T-cell (primary cell): ENCODE results near the gene KCNJ14. TPM values are rescaled to one million over a fixed set of nuclear protein-coding genes. Genes with fewer than 3 reads are reported as not detected.

Experiments
- ATAC-seq, 4 experiments: fragments of 200-7000 bp in 3 of 4; fragments of 150-1000 bp in 1 of 4; cut with Tn5 transposase; replicated peaks in 1 of 4; 1 replicate in 3 of 4; 2 replicates in 1 of 4; pipeline ENCODE4 v1.10.0; 2021; ENCODE audit warnings: moderate library complexity in 3 of 4, mild to moderate bottlenecking in 2 of 4, moderate number of reproducible peaks in 1 of 4
- CTCF ChIA-PET, 2 donors: fragments of 300-600 bp; sonication (Branson Sonifier 250); formaldehyde crosslinking; loops; one replicate each; lab custom pipeline; 2022; ENCODE audit warnings: antibody characterized with exemption in 2 of 2; lab: Charles Lee
- POLR2A ChIA-PET, 2 donors: fragments of 300-600 bp; sonication (Branson Sonifier 250); formaldehyde crosslinking; loops; one replicate each; lab custom pipeline; 2022; ENCODE audit warnings: antibody characterized with exemption in 2 of 2; lab: Charles Lee
- DNase-seq, 35 experiments: peaks; one replicate each; pipeline versions ENCODE4 v3.0.0 to v3.0.0-alpha.2; 2013 to 2023
- H3K27ac ChIP-seq: one replicate; pipeline ENCODE4 v1.5.1; 2013; ENCODE audit warnings: low read length
- H3K27me3 ChIP-seq, 2 experiments: replicated peaks in 1 of 2; 1 replicate in 1 of 2; 2 replicates in 1 of 2; pipeline versions ENCODE4 v1.6.1 to v1.7.0; 2013; ENCODE audit warnings: low read length in 1 of 2, mixed read lengths in 1 of 2; ENCODE audit not compliant: control insufficient read depth in 2 of 2, insufficient read depth in 2 of 2; ENCODE audit errors: extremely low read depth in 1 of 2
- H3K36me3 ChIP-seq, 2 donors: 1 replicate in 1 of 2; 2 replicates in 1 of 2; pipeline versions ENCODE4 v1.6.1 to v1.7.0; 2013; ENCODE audit warnings: low read length in 1 of 2; ENCODE audit not compliant: control insufficient read depth in 2 of 2, insufficient read depth in 1 of 2; ENCODE audit errors: extremely low read depth in 1 of 2
- H3K4me1 ChIP-seq, 2 experiments: 1 replicate in 1 of 2; 2 replicates in 1 of 2; pipeline versions ENCODE4 v1.6.1 to v1.7.0; 2013; ENCODE audit warnings: low read length in 2 of 2, mixed read lengths in 1 of 2; ENCODE audit not compliant: insufficient read depth in 2 of 2, control insufficient read depth in 1 of 2; ENCODE audit errors: extremely low read depth in 1 of 2
- H3K4me3 ChIP-seq, 2 donors: 1 replicate in 1 of 2; 2 replicates in 1 of 2; pipeline versions ENCODE4 v1.5.1 to v1.7.0; 2013; ENCODE audit warnings: mild to moderate bottlenecking in 2 of 2, low read length in 1 of 2, moderate library complexity in 1 of 2; ENCODE audit not compliant: control insufficient read depth in 1 of 2; ENCODE audit errors: extremely low read depth in 1 of 2
- H3K9me3 ChIP-seq: 2 replicates; pipeline ENCODE4 v1.7.0; 2013
- H3K27ac Mint-ChIP-seq, 2 donors: one replicate each; pipeline ENCODE4 v1.8.0; 2020 to 2021; ENCODE audit warnings: mild to moderate bottlenecking in 2 of 2, mixed read lengths in 2 of 2
- H3K27me3 Mint-ChIP-seq, 2 donors: one replicate each; pipeline ENCODE4 v1.8.0; 2021 to 2022; ENCODE audit warnings: mixed read lengths in 2 of 2
- H3K36me3 Mint-ChIP-seq: one replicate; pipeline ENCODE4 v1.8.0; 2021; ENCODE audit warnings: mixed read lengths
- H3K4me1 Mint-ChIP-seq, 3 donors: one replicate each; pipeline ENCODE4 v1.8.0; 2020 to 2022; ENCODE audit warnings: mixed read lengths in 3 of 3, mild to moderate bottlenecking in 1 of 3
- H3K4me3 Mint-ChIP-seq, 3 donors: one replicate each; pipeline ENCODE4 v1.8.0; 2020 to 2022; ENCODE audit warnings: mild to moderate bottlenecking in 3 of 3, mixed read lengths in 3 of 3, moderate library complexity in 3 of 3
- H3K9me3 Mint-ChIP-seq, 3 donors: one replicate each; pipeline ENCODE4 v1.8.0; 2020 to 2022; ENCODE audit warnings: mixed read lengths in 3 of 3
- WGBS: methylation state at CpG from one replicate; pipeline ENCODE4 v1.1.5; 2013; ENCODE audit warnings: missing lambda C conversion rate; ENCODE audit not compliant: insufficient coverage; 5-methylcytosine and 5-hydroxymethylcytosine counted together
- total RNA-seq, 35 experiments: library from RNA in 6 of 35; stranded (reverse) in 6 of 35; fragments of 120-200 nt in 1 of 35; gene quantifications; one replicate each; pipeline versions ENCODE4 v1.2.1 to v1.2.4 and lab custom pipeline; 2013 to 2026

Gene KCNJ14
- total RNA-seq, 5 donors from 2014 or later (not counting 1 experiment from before 2014, with no cell fraction given) = 2.6 to 3.5 (median 3.2) TPM

DNA sequence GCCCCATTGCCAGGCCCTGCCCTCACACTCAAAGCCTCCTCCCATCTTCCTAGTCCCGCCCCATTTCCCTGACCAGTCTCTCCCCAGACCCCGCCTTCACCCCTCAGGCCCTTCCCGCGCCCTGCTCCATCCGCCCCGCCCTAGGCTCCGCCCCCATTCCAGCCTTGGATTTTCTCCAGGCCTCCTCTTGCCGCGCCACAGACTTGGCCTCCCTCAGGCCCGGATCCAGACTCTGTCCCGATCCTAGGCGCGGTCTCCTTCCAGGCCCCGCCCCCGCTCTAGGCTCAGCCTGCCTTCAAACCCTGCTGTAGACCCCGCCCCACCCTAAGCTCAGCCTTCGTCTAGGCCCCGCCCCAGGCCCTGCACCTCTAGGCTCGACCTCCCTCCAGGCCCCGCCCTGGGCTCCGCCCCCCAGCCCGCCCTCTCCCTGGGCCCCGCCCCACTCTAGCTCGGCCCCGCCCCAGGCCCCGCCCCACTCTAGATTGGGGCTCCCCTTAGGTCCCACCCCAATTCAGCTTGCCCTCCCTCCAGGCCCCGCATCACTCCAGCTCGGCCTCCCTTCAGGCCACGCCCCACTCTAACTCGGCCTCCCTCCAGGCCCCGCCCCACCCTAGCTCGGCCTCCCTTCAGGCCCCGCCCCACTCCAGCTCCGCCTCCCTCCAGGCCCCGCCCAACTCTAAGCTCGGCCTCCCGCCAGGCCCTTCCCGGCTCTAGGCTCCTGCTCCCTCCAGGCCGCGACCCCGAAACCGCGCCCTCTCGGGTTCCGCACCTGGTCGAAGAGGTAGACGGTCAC, 37.7 kb downstream of the KCNJ14 start:
- Histone ChIP-seq H3K27ac (no peak overlapping the region), H3K36me3 (no peaks in the 10 kb centered on the region)
- H3K4me1 Mint-ChIP-seq = peaks cover 30 to 49% (median 32%) of the 10 kb centered on the region in 3 donors

DNA sequence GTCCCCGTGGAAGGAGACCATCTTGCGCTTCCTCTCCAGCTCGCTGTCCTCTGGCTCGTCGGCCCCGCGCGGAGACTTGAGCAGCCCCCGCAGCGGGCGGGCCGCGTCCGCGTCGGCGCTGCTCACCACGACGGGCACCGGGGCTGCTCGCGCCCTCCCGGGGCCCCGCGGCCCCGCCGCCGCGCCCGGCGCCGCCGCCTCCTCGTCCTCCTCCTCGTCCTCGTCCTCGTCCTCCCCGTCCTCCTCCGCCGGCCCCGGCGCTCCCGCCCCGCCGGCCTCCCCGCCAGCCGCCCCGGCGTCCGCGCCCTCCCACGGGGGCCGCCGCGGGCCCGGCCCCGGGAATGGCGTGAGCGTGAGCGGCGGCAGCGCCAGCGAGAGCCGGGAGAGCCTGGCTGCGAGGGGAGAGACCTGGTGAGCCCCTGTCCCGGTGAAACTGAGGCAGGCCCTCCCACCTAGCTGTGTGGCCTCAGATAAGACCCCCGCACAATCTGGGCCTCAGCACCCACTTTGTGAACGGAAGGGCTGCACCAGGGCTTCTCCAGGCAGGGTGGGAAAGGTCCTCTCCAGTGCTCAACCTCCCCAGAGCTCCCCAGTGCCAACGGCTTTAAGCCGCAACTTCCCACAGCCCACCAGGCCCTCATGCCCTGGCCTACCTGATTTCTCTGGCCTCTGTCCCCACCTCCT, 38.5 kb downstream of the KCNJ14 start:
- no peaks in the 10 kb centered on the region for H3K36me3 ChIP-seq
- Mint-ChIP-seq H3K27ac (peak overlapping the region in 1 of 2 donors; percentile 59), H3K27me3 (peaks cover 18 to 37% of the 10 kb centered on the region in 2 donors), H3K36me3 (no peaks in the 10 kb centered on the region), H3K4me1 (peaks cover 30 to 50% (median 32%) of the 10 kb centered on the region in 3 donors), H3K9me3 (no peaks in the 10 kb centered on the region), H3K4me3 (peak overlapping the region; percentile 68 to 83 (median 74))
- no peak overlapping the region for H3K27ac ChIP-seq
- POLR2A ChIA-PET = interaction anchor here (0.5 to 0.6 kb wide), 3 partner anchors 32 to 1034 kb away, joined by 3 to 7 read pairs (median 4); partner anchors contain the start of gene RCN3 (in 1 of the 2)
- no peaks in the 10 kb centered on the region for H3K9me3 ChIP-seq
- ATAC-seq (peak in 3 of 4 experiments; percentile 14 to 34 (median 24)), DNase-seq (no peak)
- 7% methylated on average over 60 of the region's 70 CpGs for WGBS
- peaks cover 2 to 64% of the 10 kb centered on the region in 2 experiments for H3K4me1 ChIP-seq
- H3K4me3 ChIP-seq = peak overlapping the region; percentile 47 to 59
- H3K27me3 ChIP-seq = peaks cover 3 to 82% of the 10 kb centered on the region in 2 experiments
- CTCF ChIA-PET = interaction anchor here (0.6 to 1.1 kb wide), 5 partner anchors 26 to 1056 kb away, joined by 3 to 10 read pairs (median 4); no protein-coding TSS in a partner anchor

More for the DNA sequence above, 37.7 kb downstream of the KCNJ14 start:
- ATAC-seq (peak; percentile 69 to 78 (median 74)), DNase-seq (peak; percentile 56 to 93 (median 80))
- Histone ChIP-seq H3K9me3 (no peaks in the 10 kb centered on the region), H3K4me3 (peak overlapping the region; percentile 47 to 59), H3K27me3 (peaks cover 3 to 76% of the 10 kb centered on the region in 2 experiments), H3K4me1 (peaks cover 2 to 58% of the 10 kb centered on the region in 2 experiments)
- ChIA-PET POLR2A (interaction anchor here (0.5 to 0.6 kb wide), 3 partner anchors 32 to 1034 kb away, joined by 3 to 7 read pairs (median 4); partner anchors contain the start of gene RCN3 (in 1 of the 2)), CTCF (interaction anchor here in 1 of 2 donors (0.6 to 1.1 kb wide), 5 partner anchors 25 to 324 kb away, joined by 3 to 10 read pairs (median 3); no protein-coding TSS in a partner anchor)
- 10% methylated on average over 37 of the region's 47 CpGs for WGBS
- H3K27me3 Mint-ChIP-seq = peaks cover 18 to 35% of the 10 kb centered on the region in 2 donors
- H3K4me3 Mint-ChIP-seq = peak overlapping the region; percentile 55 to 63 (median 61)
- H3K9me3 Mint-ChIP-seq = no peaks in the 10 kb centered on the region
- peak overlapping the region in 1 of 2 donors; percentile 19 for H3K27ac Mint-ChIP-seq
- no peaks in the 10 kb centered on the region for H3K36me3 Mint-ChIP-seq

DNA sequence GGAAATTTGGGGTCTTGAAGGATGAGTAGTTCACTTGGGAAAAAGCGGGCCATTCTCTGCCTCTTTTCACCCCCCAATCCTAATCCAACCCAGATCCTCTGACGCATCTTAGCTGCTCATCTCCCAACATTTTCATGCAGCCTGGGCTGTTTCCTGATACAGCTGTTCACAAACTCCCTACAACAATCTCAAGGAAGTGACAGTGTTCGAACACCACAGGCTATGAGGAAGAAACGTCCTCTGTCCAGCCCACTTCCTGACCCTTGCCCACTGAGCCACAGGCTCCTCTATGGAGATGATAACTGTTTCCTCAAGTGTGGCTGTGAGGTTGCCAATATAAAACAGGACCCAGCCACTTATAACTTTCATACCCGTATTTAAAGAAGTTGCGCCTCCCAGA, 40.0 kb downstream of the KCNJ14 start:
- Histone ChIP-seq H3K4me3 (no peak overlapping the region), H3K27ac (no peak overlapping the region), H3K36me3 (no peaks in the 10 kb centered on the region), H3K27me3 (peaks cover 3 to 89% of the 10 kb centered on the region in 2 experiments), H3K4me1 (peaks cover 2 to 58% of the 10 kb centered on the region in 2 experiments), H3K9me3 (no peaks in the 10 kb centered on the region)
- H3K27me3 Mint-ChIP-seq = peaks cover 18 to 39% of the 10 kb centered on the region in 2 donors
- no peak for ATAC-seq
- 83% methylated on average over 3 of the region's 6 CpGs for WGBS
- DNase-seq = no peak
- ChIA-PET CTCF (no interaction called here), POLR2A (interaction anchor here in 1 of 2 donors (0.6 kb wide), 1 partner anchor 10 kb away, joined by 3 read pairs; no protein-coding TSS in a partner anchor)
- H3K4me1 Mint-ChIP-seq = peaks cover 29 to 45% (median 35%) of the 10 kb centered on the region in 3 donors
- no peaks in the 10 kb centered on the region for H3K36me3 Mint-ChIP-seq
- H3K9me3 Mint-ChIP-seq = no peaks in the 10 kb centered on the region
- no peak overlapping the region for H3K27ac Mint-ChIP-seq
- H3K4me3 Mint-ChIP-seq = peak overlapping the region in 2 of 3 donors; percentile 7 to 83

DNA sequence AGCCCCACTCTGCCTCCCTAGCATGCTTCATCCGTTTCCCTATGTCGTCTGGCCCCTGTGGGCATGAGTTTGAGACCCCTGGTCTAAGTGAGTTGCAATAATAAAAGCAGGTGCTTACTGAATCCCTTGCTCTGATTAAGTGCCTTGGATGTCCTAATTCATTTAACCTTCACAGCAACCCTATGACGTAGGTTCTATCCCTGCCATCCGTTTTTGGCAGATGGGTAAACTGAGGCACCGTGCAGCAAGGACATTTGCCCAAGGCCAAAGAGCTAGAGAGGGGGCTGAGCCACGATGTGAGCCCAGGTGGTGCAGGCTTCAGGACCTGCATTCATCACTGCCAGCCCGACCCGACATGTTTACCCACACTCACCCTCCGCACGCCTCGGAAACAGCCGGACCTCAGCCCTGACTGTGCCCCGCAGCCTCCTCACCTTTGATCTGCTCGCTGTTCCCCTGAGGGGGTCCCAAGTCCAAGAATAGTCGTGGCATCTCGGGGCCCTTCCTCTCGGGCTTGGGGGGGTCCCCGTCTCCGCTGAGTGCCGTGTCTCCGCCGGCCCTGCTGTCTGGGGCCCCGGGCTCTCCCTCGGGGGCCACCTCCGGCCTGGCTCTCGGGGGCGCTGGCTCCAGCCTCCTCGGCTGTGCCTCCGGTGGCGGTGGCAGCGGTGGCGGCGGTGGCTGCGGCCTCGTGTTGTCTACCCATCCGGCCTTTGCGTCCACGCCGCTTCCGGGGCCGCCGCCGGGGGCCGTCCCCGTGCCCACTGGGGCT, 41.8 kb downstream of the KCNJ14 start:
- peaks cover 3 to 86% of the 10 kb centered on the region in 2 experiments for H3K27me3 ChIP-seq
- POLR2A ChIA-PET = no interaction called here

DNA sequence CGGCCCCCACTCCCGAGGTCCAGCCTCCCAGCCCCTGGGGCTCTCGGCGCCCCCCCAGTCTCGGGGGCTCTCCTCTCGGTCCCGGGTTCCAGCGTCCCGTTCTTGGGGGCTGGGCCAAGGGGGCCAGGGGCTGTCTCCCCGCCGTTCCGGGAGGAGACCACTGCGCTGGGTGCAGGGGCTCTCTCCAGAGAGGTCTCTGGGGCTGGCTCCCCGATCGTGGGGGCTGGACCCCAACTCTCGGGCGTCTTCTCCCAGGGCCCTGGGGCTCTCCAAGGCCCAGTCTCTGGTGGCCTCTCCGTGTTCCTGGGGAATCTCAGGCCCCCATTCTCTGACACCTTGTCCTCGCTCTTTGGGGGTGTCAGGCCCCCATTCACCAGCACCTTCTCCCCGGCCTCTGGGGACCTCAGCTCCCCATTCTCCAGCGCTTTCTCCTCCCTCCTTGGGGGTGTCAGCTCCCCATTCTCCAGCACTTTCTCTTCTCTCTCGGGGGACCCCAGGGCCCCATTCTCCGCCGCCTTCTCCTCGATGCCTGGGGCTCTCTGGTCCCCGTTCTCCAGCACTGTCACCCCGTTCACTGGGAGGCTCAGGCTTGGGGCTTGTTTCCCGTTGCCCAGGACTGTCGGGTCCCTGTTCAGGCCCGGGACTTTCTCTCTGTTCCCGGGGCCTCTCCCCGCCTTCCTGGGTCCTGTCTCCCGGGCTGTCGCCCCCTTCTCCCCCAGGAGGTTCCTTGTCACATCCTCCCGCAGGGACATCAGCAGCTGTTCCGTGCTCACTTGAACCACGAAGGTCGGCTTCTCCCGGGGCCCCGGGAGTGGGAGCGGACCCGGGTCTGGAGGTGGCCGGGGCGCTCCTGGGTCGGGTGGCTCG, 42.6 kb downstream of the KCNJ14 start:
- no peaks in the 10 kb centered on the region for H3K36me3 ChIP-seq
- CTCF ChIA-PET = no interaction called here
- POLR2A ChIA-PET = no interaction called here

More for the DNA sequence above, 41.8 kb downstream of the KCNJ14 start:
- CTCF ChIA-PET = no interaction called here
- no peak for DNase-seq
- no peaks in the 10 kb centered on the region for H3K36me3 Mint-ChIP-seq
- WGBS = 50% methylated on average over 39 of the region's 45 CpGs
- peaks cover 18 to 38% of the 10 kb centered on the region in 2 donors for H3K27me3 Mint-ChIP-seq
- H3K4me3 Mint-ChIP-seq = peak overlapping the region in 2 of 3 donors; percentile 4 to 33
- no peaks in the 10 kb centered on the region for H3K9me3 ChIP-seq
- H3K9me3 Mint-ChIP-seq = no peaks in the 10 kb centered on the region
- no peak for ATAC-seq
- no peak overlapping the region for H3K4me3 ChIP-seq
- peaks cover 19 to 41% (median 37%) of the 10 kb centered on the region in 3 donors for H3K4me1 Mint-ChIP-seq
- no peak overlapping the region for H3K27ac Mint-ChIP-seq
- no peak overlapping the region for H3K27ac ChIP-seq
- H3K36me3 ChIP-seq = no peaks in the 10 kb centered on the region
- peaks cover 8 to 57% of the 10 kb centered on the region in 2 experiments for H3K4me1 ChIP-seq

More for the DNA sequence above, 42.6 kb downstream of the KCNJ14 start:
- ATAC-seq = no peak
- H3K4me1 Mint-ChIP-seq = peaks cover 11 to 38% (median 32%) of the 10 kb centered on the region in 3 donors
- Histone ChIP-seq H3K4me3 (peak overlapping the region in 1 of 2 donors; percentile 15), H3K27me3 (peaks cover 3 to 78% of the 10 kb centered on the region in 2 experiments), H3K4me1 (peaks cover 8 to 55% of the 10 kb centered on the region in 2 experiments), H3K9me3 (no peaks in the 10 kb centered on the region), H3K27ac (no peak overlapping the region)
- peaks cover 12 to 32% of the 10 kb centered on the region in 2 donors for H3K27me3 Mint-ChIP-seq
- H3K27ac Mint-ChIP-seq = no peak overlapping the region
- 61% methylated on average over 43 of the region's 46 CpGs for WGBS
- H3K36me3 Mint-ChIP-seq = no peaks in the 10 kb centered on the region
- H3K9me3 Mint-ChIP-seq = no peaks in the 10 kb centered on the region
- peak overlapping the region in 1 of 3 donors; percentile 63 for H3K4me3 Mint-ChIP-seq
- no peak for DNase-seq
